ENCODE data around the gene ZFP36L2.
A peak's percentile ranks its signal among the peaks of the same experiment; 100 is the strongest.

Gene ZFP36L2

DNA sequence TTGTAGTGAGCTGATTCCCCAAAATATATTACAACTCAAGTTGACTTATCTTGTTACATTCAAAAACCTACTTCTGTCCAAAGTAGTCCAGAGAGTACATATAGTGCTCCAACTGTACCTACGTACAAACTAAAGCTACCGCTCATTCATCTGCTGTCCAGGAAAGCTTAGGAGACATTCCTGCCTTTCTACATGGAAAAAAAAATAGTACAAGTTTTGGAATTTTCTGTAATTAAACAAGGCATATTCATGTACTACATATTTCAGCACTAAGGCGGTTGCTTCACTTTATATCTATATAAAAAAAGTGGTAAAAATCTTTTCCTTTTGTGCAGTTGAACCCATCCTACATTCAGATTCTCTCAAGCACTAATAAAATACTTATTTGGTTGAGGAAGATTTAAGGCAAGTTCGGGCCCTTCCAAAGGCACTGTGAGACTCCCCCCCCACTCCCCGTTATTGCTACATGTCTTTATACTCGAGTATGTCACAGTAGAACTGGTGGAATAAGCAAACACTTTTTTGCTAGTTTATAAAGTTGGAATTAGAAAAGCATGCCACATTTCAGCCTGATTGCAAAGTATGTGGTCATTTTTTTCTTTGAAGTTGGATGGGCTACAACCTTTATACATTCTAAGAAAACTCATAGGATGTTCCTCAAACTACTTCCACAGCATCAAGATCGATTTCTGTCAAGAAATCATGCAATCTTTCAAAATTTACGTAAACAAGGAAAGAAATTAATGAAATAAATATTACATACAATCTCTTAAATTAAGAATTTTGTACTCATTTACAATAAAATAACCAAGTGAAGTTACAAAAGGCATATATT, 3.7 kb downstream of the ZFP36L2 start:
- DNase-seq: peak in 2 of 3 donors; percentile 51 to 57

- peak; percentile 86 to 87 (median 87) for DNase-seq
These were observed 4.5 kb downstream of the ZFP36L2 start for GRCh38 chr2:43221763-43222474.

DNA sequence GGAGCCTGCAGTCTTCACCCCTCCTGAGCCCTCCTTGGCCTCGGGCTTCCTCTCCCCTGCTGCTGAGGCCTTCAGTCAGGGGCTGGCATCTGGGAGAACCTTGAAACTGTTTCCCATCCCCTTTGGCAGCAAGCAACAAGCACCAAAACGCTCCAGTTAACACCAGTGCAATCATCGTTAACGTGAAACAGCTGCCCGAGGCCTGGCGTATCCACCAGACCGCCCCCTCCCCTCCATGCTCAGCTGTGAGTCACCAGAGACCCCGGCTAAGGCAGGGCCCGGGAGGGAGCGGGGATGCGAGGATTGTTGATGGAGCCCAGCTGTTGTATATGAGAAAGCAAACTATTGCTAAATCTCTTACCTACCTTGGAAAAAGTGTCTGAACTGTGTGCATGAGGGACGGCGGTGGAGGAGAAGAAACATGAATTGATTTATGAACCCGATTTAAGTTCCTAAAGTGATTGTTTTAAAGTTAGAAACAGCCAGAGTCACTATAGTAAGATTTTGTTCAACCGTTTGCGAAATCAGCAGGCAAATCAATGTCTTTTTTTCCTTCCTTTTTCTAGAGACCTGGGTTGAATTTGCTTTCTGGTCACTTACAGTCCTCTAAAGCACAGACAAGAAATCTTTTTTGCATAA, 5.2 kb downstream of the ZFP36L2 start:
- peak; percentile 59 to 72 (median 60) for DNase-seq

GRCh38 chr2:43220760-43221123, 5.7 kb downstream of the ZFP36L2 start:
- no peak for DNase-seq

DNA sequence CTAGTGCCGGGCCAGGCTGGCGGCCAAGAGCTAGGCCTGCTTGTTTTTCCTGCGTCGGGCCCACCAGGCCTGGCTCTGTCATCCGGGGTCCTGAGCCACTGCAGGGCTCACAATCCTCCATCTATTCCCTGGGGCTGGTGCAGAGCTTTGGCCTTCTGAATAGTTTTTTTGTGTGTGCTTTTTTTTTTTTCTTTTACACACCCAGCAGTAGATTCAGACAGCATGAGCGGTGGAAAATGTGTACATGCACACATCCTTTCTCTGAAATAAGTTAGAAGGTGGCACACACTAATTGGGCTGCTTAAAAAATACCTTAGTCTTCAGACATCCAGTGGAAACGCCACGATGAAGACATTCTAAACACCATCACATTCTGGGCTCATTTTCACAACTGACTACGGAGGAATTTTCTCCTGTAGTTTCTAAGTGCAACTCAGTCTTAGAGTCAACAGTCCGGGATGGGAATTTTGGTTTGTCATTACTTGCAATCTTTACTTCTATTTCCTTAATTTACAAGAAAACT, 6.1 kb downstream of the ZFP36L2 start:
- peak; percentile 66 to 91 (median 83) for DNase-seq

GRCh38 chr2:43219383-43220228, 6.8 kb downstream of the ZFP36L2 start:
- peak; percentile 89 to 90 (median 89) for DNase-seq

GRCh38 chr2:43218702-43219382, 7.6 kb downstream of the ZFP36L2 start:
- DNase-seq: peak; percentile 50 to 57 (median 54)

GRCh38 chr2:43218155-43218701, 8.2 kb downstream of the ZFP36L2 start:
- no peak for DNase-seq

- no peak for DNase-seq
These were observed 8.9 kb downstream of the ZFP36L2 start for GRCh38 chr2:43217228-43218154.

DNA sequence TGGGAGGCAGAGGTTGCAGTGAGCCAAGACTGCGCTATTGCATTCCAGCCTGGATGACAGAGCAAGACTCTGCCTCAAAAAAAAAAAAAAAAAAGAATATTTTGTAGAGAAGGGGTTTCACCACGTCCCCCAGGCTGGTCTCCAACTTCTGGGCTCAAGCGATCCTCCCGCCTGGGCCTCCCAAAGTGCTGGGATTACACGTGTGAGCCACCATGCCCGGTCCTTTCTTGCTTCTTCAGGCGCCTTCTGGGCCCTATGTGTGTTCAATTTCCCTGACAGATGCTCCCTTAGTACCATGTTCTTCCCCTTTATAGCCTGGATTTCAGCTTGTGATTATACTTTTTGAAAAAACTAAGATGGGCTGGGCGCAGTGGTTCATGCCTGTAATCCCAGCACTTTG, 9.8 kb downstream of the ZFP36L2 start:
- DNase-seq: no peak

- DNase-seq: no peak
These were observed 10.6 kb downstream of the ZFP36L2 start for GRCh38 chr2:43215673-43216255.

GRCh38 chr2:43214253-43214652, 12.2 kb downstream of the ZFP36L2 start:
- no peak for DNase-seq

- peak; percentile 88 to 89 (median 88) for DNase-seq
These were observed 13.5 kb downstream of the ZFP36L2 start for GRCh38 chr2:43212931-43213330.

GRCh38 chr2:43212216-43212835, 14.1 kb downstream of the ZFP36L2 start:
- DNase-seq: peak in 2 of 3 donors; percentile 52 to 53

DNA sequence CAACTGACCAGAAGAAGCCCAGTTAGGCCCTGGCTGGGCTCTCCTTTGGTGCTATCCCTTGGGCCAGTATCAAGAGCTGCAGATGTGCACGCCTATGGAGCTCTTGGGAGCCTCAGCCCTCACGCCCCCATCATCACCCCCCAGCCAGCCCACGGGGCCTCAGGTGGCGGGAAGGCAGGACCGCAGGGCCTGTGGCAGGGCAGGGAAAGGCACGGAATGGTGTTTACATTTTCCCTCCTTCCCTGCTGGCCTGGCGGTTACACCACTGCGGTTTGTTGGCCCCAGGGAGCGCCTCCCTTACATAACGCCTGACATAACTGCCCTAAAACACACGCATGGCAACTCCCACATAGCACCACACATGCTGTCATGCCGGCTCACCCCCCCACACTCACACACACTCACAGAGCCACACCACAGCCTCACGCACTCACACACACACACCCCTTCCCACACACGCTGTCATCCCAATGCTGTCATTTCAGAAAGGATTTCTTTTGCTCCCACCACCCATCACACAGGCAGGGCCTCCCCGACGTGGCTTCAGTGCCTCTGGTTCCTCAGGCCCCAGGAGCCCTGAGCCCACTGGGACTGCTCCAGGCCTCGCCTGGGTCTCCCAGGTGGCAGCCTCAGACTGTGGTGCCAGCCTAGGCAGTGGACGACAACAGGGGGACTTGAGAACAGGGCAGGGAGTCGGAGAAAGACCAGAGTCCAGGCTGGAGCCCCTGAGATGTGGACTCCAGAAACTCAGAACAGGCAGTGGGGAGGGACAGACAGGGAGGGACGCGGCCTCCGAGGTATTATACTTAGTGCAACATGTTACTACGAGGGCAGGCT, 15.7 kb downstream of the ZFP36L2 start:
- peak; percentile 89 to 91 (median 90) for DNase-seq

GRCh38 chr2:43210125-43210466, 16.3 kb downstream of the ZFP36L2 start:
- DNase-seq: no peak

- DNase-seq: no peak
These were observed 17.1 kb downstream of the ZFP36L2 start for GRCh38 chr2:43209204-43209717.

GRCh38 chr2:43207553-43208300, 18.7 kb downstream of the ZFP36L2 start:
- no peak for DNase-seq

Data from suppressor macrophage treated with lipopolysaccharide for 1 hour (primary cell).